Upper lobe of right lung (tissue), 1 donor: Measurements from ENCODE around the gene ENTR1. TPM values are rescaled to one million over a fixed set of nuclear protein-coding genes. Genes with fewer than 3 reads are reported as not detected.

ENCODE experiments used
- ATAC-seq: fragments of 200-7000 bp; cut with Tn5 transposase; one replicate; pipeline ENCODE4 v1.9.1; 2020; ENCODE audit warnings: mild to moderate bottlenecking, moderate library complexity
- DNase-seq: peaks from one replicate; pipeline ENCODE4 v3.0.0-alpha.2; 2020
- H3K27ac ChIP-seq: fragments of 200-600 bp; one replicate; pipeline ENCODE4 v1.8.0; 2022
- H3K27me3 ChIP-seq: fragments of 200-600 bp; one replicate; pipeline ENCODE4 v1.8.0; 2022; ENCODE audit warnings: mild to moderate bottlenecking
- H3K36me3 ChIP-seq: fragments of 200-600 bp; one replicate; pipeline ENCODE4 v1.8.0; 2022
- H3K4me1 ChIP-seq: fragments of 200-600 bp; one replicate; pipeline ENCODE4 v1.8.0; 2022
- H3K4me3 ChIP-seq: fragments of 200-600 bp; one replicate; pipeline ENCODE4 v1.8.0; 2022; ENCODE audit warnings: mild to moderate bottlenecking
- H3K9me3 ChIP-seq: fragments of 200-600 bp; one replicate; pipeline ENCODE4 v1.8.0; 2022
- intact Hi-C: fragments of 100-400 bp; cut with DNase I; formaldehyde crosslinking; loops from one replicate; pipeline ENCODE4 v1.11.0; 2022
- total RNA-seq: library from RNA; stranded (reverse); fragmentation: NEBNext Ultra II Directional; extraction: Animal tissue kit (Norgen Biotek cat#: 25700); gene quantifications from one replicate; pipeline ENCODE4 v1.2.1, GENCODE V29; 2021
- TF ChIP-seq, protein P1 (sequence below): fragments of 200-600 bp; IDR thresholded peaks from one replicate; pipeline ENCODE4 v1.8.0; 2022; ENCODE audit warnings: antibody characterized with exemption
- donor health status: DM: no; HTN: yes; CAD: no; lungs with severe emphysema.

ENTR1 gene
- total RNA-seq, 1 donor from 2014 or later = 36.4 TPM

DNA sequence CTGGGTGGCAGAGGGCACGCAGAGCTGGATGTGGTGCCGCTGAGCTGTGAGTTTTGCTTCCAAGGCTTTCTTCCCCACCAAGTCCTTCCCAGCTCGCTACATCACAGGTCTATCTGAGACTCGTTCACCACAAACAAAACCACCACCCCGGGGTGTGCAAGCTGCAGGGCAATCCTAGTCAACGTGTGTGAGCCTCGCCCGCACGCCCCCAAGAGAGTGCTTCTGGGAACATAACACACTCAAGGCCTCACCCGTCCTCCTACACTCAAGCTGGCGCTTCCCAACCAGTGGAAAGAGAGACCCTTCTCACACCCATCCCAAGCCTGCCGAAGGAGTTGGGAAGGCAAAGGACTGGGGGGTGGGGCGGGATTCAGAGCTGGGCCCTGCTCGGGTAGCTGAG, 21.0 kb downstream of the ENTR1 start:
- intact Hi-C loops = no loop called here
- no peak overlapping the region for H3K4me3 ChIP-seq
- TF ChIP-seq, protein P1, sequence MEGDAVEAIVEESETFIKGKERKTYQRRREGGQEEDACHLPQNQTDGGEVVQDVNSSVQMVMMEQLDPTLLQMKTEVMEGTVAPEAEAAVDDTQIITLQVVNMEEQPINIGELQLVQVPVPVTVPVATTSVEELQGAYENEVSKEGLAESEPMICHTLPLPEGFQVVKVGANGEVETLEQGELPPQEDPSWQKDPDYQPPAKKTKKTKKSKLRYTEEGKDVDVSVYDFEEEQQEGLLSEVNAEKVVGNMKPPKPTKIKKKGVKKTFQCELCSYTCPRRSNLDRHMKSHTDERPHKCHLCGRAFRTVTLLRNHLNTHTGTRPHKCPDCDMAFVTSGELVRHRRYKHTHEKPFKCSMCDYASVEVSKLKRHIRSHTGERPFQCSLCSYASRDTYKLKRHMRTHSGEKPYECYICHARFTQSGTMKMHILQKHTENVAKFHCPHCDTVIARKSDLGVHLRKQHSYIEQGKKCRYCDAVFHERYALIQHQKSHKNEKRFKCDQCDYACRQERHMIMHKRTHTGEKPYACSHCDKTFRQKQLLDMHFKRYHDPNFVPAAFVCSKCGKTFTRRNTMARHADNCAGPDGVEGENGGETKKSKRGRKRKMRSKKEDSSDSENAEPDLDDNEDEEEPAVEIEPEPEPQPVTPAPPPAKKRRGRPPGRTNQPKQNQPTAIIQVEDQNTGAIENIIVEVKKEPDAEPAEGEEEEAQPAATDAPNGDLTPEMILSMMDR = no peak
- H3K27ac ChIP-seq = no peak overlapping the region
- H3K4me1 ChIP-seq = no peaks in the 10 kb centered on the region
- peaks cover 47% of the 10 kb centered on the region for H3K36me3 ChIP-seq
- no peak for DNase-seq
- no peaks in the 10 kb centered on the region for H3K27me3 ChIP-seq
- no peaks in the 10 kb centered on the region for H3K9me3 ChIP-seq
- no peak for ATAC-seq

- H3K36me3 ChIP-seq = peaks cover 53% of the 10 kb centered on the region
- ATAC-seq = peak; percentile 12
These were observed 23.2 kb downstream of the ENTR1 start for GRCh38 chr9:136387217-136387616.

GRCh38 chr9:136386018-136386417, 24.4 kb downstream of the ENTR1 start:
- no peak for DNase-seq
- Histone ChIP-seq H3K36me3 (peaks cover 48% of the 10 kb centered on the region), H3K27me3 (no peaks in the 10 kb centered on the region), H3K9me3 (no peaks in the 10 kb centered on the region), H3K4me3 (no peak overlapping the region), H3K27ac (no peak overlapping the region), H3K4me1 (no peaks in the 10 kb centered on the region)
- TF ChIP-seq, protein P1 = no peak
- intact Hi-C loops = no loop called here
- ATAC-seq = no peak

More at GRCh38 chr9:136387217-136387616, 23.2 kb downstream of the ENTR1 start:
- Histone ChIP-seq H3K27ac (no peak overlapping the region), H3K4me1 (no peaks in the 10 kb centered on the region), H3K9me3 (no peaks in the 10 kb centered on the region), H3K4me3 (no peak overlapping the region), H3K27me3 (no peaks in the 10 kb centered on the region)
- intact Hi-C loops = no loop called here
- TF ChIP-seq, protein P1 = no peak
- DNase-seq = no peak

DNA sequence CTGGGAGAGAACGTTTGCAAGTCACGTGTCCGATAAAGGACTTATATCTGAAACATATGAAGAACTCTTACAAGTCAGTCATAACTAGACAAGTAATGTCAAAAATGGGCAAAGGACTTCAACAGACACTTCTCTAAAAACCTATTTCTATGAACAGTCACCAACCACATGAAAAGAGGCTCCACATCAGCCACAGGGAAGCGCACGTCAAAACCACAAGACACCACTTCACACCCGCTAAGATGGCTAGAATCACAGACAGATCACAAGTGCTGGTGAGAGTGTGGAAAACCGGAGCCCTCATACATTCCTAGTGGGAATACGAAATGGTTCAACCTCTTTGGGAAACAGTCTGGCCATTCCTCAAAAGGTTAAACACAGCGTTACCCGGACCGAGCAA, 25.4 kb downstream of the ENTR1 start:
- H3K36me3 ChIP-seq = peaks cover 55% of the 10 kb centered on the region
- intact Hi-C loops = no loop called here

GRCh38 chr9:136383436-136383835, 27.0 kb downstream of the ENTR1 start:
- H3K4me3 ChIP-seq = no peak overlapping the region
- intact Hi-C loops = no loop called here
- H3K27ac ChIP-seq = no peak overlapping the region
- peaks cover 54% of the 10 kb centered on the region for H3K36me3 ChIP-seq
- no peaks in the 10 kb centered on the region for H3K9me3 ChIP-seq
- TF ChIP-seq, protein P1 = no peak
- H3K4me1 ChIP-seq = no peaks in the 10 kb centered on the region
- H3K27me3 ChIP-seq = no peaks in the 10 kb centered on the region
- DNase-seq = no peak
- ATAC-seq = no peak

More for the DNA sequence above, 25.4 kb downstream of the ENTR1 start:
- ATAC-seq = no peak
- no peak for DNase-seq
- H3K9me3 ChIP-seq = no peaks in the 10 kb centered on the region
- H3K27me3 ChIP-seq = no peaks in the 10 kb centered on the region
- no peak overlapping the region for H3K4me3 ChIP-seq
- H3K4me1 ChIP-seq = no peaks in the 10 kb centered on the region
- TF ChIP-seq, protein P1 = no peak
- no peak overlapping the region for H3K27ac ChIP-seq

GRCh38 chr9:136381966-136382513, 28.4 kb downstream of the ENTR1 start:
- TF ChIP-seq, protein P1 = no peak
- no peaks in the 10 kb centered on the region for H3K9me3 ChIP-seq
- H3K4me1 ChIP-seq = no peaks in the 10 kb centered on the region
- H3K4me3 ChIP-seq = no peak overlapping the region
- H3K27me3 ChIP-seq = no peaks in the 10 kb centered on the region
- no peak for DNase-seq
- intact Hi-C loops = no loop called here
- ATAC-seq = no peak
- H3K36me3 ChIP-seq = peaks cover 44% of the 10 kb centered on the region
- no peak overlapping the region for H3K27ac ChIP-seq
